Ishikawa (cell line): ENCODE measurements around the gene TMEM72.

ENCODE experiments used
- CEBPB ChIP-seq: IDR thresholded peaks from 2 replicates; pipeline ENCODE4 v1.6.1; 2012
- CREB1 ChIP-seq: IDR thresholded peaks from 2 replicates; pipeline ENCODE4 v1.6.1; 2012; ENCODE audit warnings: low read depth
- EGR1 ChIP-seq: IDR thresholded peaks from 2 replicates; pipeline ENCODE4 v1.6.1; 2012
- EP300 ChIP-seq: IDR thresholded peaks from 2 replicates; pipeline ENCODE4 v1.6.1; 2012; ENCODE audit warnings: borderline replicate concordance
- FOXM1 ChIP-seq: IDR thresholded peaks from 2 replicates; pipeline ENCODE4 v1.6.1; 2012; ENCODE audit warnings: low read depth, borderline replicate concordance
- NFIC ChIP-seq: IDR thresholded peaks from 2 replicates; pipeline ENCODE4 v1.6.1; 2012
- RAD21 ChIP-seq: IDR thresholded peaks from 2 replicates; pipeline ENCODE4 v1.6.1; 2012; ENCODE audit warnings: low read depth
- TAF1 ChIP-seq: IDR thresholded peaks from 2 replicates; pipeline ENCODE4 v1.6.1; 2012; ENCODE audit warnings: low read depth, mild to moderate bottlenecking
- TCF12 ChIP-seq: IDR thresholded peaks from 2 replicates; pipeline ENCODE4 v1.6.1; 2012; ENCODE audit warnings: low read depth
- TEAD4 ChIP-seq: IDR thresholded peaks from 2 replicates; pipeline ENCODE4 v1.6.1; 2012
- USF1 ChIP-seq: IDR thresholded peaks from 2 replicates; pipeline ENCODE4 v1.6.1; 2012
- YY1 ChIP-seq: IDR thresholded peaks from 2 replicates; pipeline ENCODE4 v1.6.1; 2012; ENCODE audit warnings: low read depth
- ZBTB7A ChIP-seq: IDR thresholded peaks from 2 replicates; pipeline ENCODE4 v1.6.1; 2012; ENCODE audit warnings: low read depth
- TF ChIP-seq, protein P1 (sequence below): IDR thresholded peaks from 2 replicates; pipeline ENCODE4 v1.6.1; 2012
- TF ChIP-seq, protein P2 (sequence below): IDR thresholded peaks from 2 replicates; pipeline ENCODE4 v1.6.1; 2012; ENCODE audit warnings: low read depth, mild to moderate bottlenecking

Gene TMEM72

DNA sequence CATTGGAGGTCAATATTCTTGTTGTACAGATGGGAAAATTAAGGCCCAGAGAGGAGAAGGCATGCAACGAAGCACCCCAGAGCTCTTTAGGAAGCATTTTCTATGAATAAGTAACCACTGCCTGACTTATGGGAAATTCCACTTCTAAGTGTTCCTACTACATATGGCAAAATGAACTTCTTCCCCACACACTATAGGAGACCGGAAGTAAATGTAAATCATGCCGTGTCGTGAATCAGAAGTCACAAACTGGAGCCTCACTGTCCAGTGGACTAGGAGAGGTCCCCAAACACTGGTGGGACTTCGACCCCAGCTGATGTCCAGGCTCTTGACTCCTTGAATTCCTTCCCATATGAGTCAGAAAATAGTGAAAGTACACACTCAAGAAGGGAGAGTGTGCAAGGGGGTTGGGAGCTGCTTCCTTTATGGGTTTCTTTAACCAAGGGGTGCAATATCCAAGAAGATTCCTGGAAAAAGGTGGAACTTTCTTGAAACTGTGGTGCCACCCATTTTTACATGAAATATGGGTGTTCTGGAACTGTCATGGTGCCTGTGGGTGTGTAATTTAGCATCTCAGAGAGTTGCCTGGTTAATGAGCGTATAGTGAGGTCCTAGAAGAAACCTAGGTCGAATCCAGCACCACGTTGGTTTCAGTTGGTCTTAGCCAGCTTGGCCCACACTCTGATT is 55.1 kb downstream of the TMEM72 start:
- TF ChIP-seq EP300 (no peak), YY1 (no peak), USF1 (no peak), TCF12 (no peak), ZBTB7A (no peak), FOXM1 (no peak), EGR1 (no peak), TAF1 (no peak), NFIC (no peak), CEBPB (no peak), TEAD4 (no peak)
- TF ChIP-seq, protein P1, sequence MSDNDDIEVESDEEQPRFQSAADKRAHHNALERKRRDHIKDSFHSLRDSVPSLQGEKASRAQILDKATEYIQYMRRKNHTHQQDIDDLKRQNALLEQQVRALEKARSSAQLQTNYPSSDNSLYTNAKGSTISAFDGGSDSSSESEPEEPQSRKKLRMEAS, result no peak

- TF ChIP-seq EGR1, result no peak
- TF ChIP-seq NFIC, result no peak
- TF ChIP-seq TCF12, result no peak
- TF ChIP-seq USF1, result no peak
- TF ChIP-seq TAF1, result no peak
- TF ChIP-seq FOXM1, result no peak
- TF ChIP-seq YY1, result no peak
- no peak for TF ChIP-seq CEBPB
- no peak for TF ChIP-seq TEAD4
- TF ChIP-seq RAD21, result no peak
- no peak for TF ChIP-seq CREB1
- TF ChIP-seq ZBTB7A, result no peak
- TF ChIP-seq, protein P2, sequence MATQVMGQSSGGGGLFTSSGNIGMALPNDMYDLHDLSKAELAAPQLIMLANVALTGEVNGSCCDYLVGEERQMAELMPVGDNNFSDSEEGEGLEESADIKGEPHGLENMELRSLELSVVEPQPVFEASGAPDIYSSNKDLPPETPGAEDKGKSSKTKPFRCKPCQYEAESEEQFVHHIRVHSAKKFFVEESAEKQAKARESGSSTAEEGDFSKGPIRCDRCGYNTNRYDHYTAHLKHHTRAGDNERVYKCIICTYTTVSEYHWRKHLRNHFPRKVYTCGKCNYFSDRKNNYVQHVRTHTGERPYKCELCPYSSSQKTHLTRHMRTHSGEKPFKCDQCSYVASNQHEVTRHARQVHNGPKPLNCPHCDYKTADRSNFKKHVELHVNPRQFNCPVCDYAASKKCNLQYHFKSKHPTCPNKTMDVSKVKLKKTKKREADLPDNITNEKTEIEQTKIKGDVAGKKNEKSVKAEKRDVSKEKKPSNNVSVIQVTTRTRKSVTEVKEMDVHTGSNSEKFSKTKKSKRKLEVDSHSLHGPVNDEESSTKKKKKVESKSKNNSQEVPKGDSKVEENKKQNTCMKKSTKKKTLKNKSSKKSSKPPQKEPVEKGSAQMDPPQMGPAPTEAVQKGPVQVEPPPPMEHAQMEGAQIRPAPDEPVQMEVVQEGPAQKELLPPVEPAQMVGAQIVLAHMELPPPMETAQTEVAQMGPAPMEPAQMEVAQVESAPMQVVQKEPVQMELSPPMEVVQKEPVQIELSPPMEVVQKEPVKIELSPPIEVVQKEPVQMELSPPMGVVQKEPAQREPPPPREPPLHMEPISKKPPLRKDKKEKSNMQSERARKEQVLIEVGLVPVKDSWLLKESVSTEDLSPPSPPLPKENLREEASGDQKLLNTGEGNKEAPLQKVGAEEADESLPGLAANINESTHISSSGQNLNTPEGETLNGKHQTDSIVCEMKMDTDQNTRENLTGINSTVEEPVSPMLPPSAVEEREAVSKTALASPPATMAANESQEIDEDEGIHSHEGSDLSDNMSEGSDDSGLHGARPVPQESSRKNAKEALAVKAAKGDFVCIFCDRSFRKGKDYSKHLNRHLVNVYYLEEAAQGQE, result no peak
- TF ChIP-seq, protein P1, result no peak
- TF ChIP-seq EP300, result no peak
Measured at GRCh38 chr10:44966816-44967509, 55.8 kb downstream of the TMEM72 start.

GRCh38 chr10:44967616-44968015 is 56.5 kb downstream of the TMEM72 start:
- TF ChIP-seq USF1, result no peak

DNA sequence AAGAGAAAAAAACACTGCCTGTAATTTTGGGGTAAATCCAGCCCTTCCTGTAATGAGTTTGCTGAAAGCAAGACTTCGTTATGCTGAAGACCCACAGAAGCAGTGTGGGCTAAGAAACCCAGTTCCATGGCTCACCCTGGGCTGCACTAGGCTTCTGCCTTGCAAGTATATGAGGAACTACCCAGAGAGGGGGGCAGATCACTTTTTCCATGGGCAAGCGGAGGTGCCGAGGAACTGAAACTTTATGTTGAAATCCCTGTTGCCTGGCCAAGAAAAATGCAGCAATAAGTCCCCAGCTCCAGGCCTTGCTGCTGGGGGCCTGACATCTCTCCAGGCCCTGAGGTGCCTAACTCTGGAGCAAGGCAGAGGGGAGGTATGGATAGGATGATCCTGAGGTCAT is 57.0 kb downstream of the TMEM72 start:
- TF ChIP-seq EGR1, result no peak
- TF ChIP-seq FOXM1, result no peak
- no peak for TF ChIP-seq TAF1
- no peak for TF ChIP-seq CREB1
- TF ChIP-seq NFIC, result no peak
- no peak for TF ChIP-seq RAD21
- no peak for TF ChIP-seq CEBPB
- no peak for TF ChIP-seq YY1
- no peak for TF ChIP-seq ZBTB7A
- no peak for TF ChIP-seq USF1
- TF ChIP-seq TCF12, result no peak
- TF ChIP-seq, protein P1, result no peak
- TF ChIP-seq TEAD4, result no peak
- TF ChIP-seq, protein P2, result no peak
- no peak for TF ChIP-seq EP300
